Activated naive CD4-positive, alpha-beta T cell treated with anti-CD3 and anti-CD28 coated beads for 36 hours (primary cell): Measurements from ENCODE around the gene C5orf15. TPM values are rescaled to one million over a fixed set of nuclear protein-coding genes. Genes with fewer than 3 reads are reported as not detected.

Source experiments
- CTCF ChIA-PET: fragments of 350-600 bp; sonication (Branson Sonifier 250); formaldehyde crosslinking; loops from one replicate; lab custom pipeline; 2021; ENCODE audit warnings: antibody characterized with exemption; lab: Charles Lee
- DNase-seq: peaks from one replicate; pipeline ENCODE4 v3.0.0-alpha.2; 2020
- H3K27ac Mint-ChIP-seq: one replicate; pipeline ENCODE4 v1.8.0; 2021; ENCODE audit warnings: mild to moderate bottlenecking, mixed read lengths
- H3K27me3 Mint-ChIP-seq: one replicate; pipeline ENCODE4 v1.8.0; 2021; ENCODE audit warnings: low read depth, mixed read lengths
- H3K36me3 Mint-ChIP-seq: one replicate; pipeline ENCODE4 v1.8.0; 2021; ENCODE audit warnings: low read depth, mixed read lengths
- H3K4me1 Mint-ChIP-seq: one replicate; pipeline ENCODE4 v1.8.0; 2021; ENCODE audit warnings: low read depth, mixed read lengths
- H3K4me3 Mint-ChIP-seq: one replicate; pipeline ENCODE4 v1.8.0; 2021; ENCODE audit warnings: mild to moderate bottlenecking, moderate library complexity, mixed read lengths
- H3K9me3 Mint-ChIP-seq: one replicate; pipeline ENCODE4 v1.8.0; 2021; ENCODE audit warnings: mixed read lengths
- intact Hi-C: fragments of 100-400 bp; cut with micrococcal nuclease; formaldehyde crosslinking; loops from one replicate; pipeline ENCODE4 v1.15.1; 2023
- total RNA-seq, 2 experiments: library from RNA; stranded (reverse); gene quantifications; one replicate each; pipeline ENCODE4 v1.2.3, GENCODE V29; 2021

C5orf15 gene
- total RNA-seq, 2 experiments from 2014 or later, result 18.1 to 18.6 TPM

- Mint-ChIP-seq H3K27me3 (no peaks in the 10 kb centered on the region), H3K36me3 (peaks cover 38% of the 10 kb centered on the region), H3K27ac (no peak overlapping the region), H3K4me1 (peaks cover 65% of the 10 kb centered on the region), H3K4me3 (no peak overlapping the region), H3K9me3 (no peaks in the 10 kb centered on the region)
- intact Hi-C loops, result loop anchor here (10.0 kb wide), 1 partner anchor 734 kb away; the partner anchor contains the start of gene CAMLG
- CTCF ChIA-PET, result interaction anchor here (1.0 to 1.2 kb wide), 2 partner anchors 21 to 39 kb away, joined by 3 read pairs; no protein-coding TSS in a partner anchor
- DNase-seq, result no peak
Measured at GRCh38 chr5:134000696-134001453, 32.5 kb upstream of the C5orf15 start.

DNA sequence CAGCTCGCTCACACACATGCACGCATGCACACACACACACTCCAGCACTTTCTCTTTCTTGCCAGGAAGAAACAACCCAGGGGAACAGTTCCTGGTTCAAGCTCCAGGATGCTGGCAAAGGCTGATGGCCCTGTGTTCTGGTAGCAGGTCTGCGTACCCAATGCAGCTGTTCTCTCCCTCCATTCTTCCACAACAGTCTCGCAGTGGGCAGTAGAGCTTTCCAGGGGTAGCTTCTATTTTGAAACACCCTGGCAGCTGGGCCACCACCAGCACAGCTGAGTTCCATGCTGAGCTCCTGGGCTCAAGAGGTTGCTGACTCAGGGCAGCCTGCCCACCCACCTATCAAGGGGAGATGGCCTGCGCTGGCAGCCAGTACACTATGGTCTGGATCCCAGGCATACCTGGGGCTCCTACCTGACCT, 31.7 kb upstream of the C5orf15 start:
- CTCF ChIA-PET, result interaction anchor here (1.0 to 1.6 kb wide), 3 partner anchors 20 to 41 kb away, joined by 3 to 6 read pairs (median 3); no protein-coding TSS in a partner anchor
- intact Hi-C loops, result loop anchor here (10.0 kb wide), 1 partner anchor 735 kb away; the partner anchor contains the start of gene CAMLG
- no peaks in the 10 kb centered on the region for H3K9me3 Mint-ChIP-seq
- H3K4me3 Mint-ChIP-seq, result no peak overlapping the region
- no peak for DNase-seq
- H3K36me3 Mint-ChIP-seq, result peaks cover 37% of the 10 kb centered on the region
- no peak overlapping the region for H3K27ac Mint-ChIP-seq
- H3K4me1 Mint-ChIP-seq, result peaks cover 65% of the 10 kb centered on the region
- H3K27me3 Mint-ChIP-seq, result no peaks in the 10 kb centered on the region

DNA sequence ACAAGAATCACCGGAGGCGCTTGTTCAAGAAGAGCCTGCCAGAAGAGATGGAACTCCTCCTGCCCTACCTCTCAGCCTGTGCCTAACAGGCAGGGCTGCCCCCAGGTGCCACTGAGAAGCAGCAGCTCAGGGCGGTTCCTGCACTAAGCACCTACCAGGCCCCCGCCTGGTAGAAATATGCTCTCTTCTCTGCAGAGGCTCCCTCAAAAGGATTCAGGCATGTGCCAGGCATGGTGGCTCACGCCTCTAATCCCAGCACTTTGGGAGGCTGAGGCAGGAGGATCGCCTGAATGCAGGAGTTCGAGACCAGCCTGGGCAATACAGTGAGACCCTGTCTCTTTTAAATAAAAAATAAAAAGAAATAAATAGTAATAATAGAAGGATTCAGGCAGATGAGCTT, 30.4 kb upstream of the C5orf15 start:
- Mint-ChIP-seq H3K27me3 (no peaks in the 10 kb centered on the region), H3K4me1 (peaks cover 77% of the 10 kb centered on the region), H3K9me3 (no peaks in the 10 kb centered on the region), H3K27ac (no peak overlapping the region), H3K4me3 (no peak overlapping the region), H3K36me3 (peaks cover 39% of the 10 kb centered on the region)
- no peak for DNase-seq
- CTCF ChIA-PET, result interaction anchor here (0.6 to 1.6 kb wide), 4 partner anchors 42 to 211 kb away, joined by 3 to 6 read pairs (median 3); no protein-coding TSS in a partner anchor
- intact Hi-C loops, result loop anchor here (10.0 kb wide), 1 partner anchor 244 kb away; no protein-coding TSS in a partner anchor

GRCh38 chr5:133998042-133998441, 29.6 kb upstream of the C5orf15 start:
- Mint-ChIP-seq H3K9me3 (no peaks in the 10 kb centered on the region), H3K4me1 (peaks cover 77% of the 10 kb centered on the region), H3K27me3 (no peaks in the 10 kb centered on the region), H3K36me3 (peaks cover 32% of the 10 kb centered on the region), H3K4me3 (no peak overlapping the region), H3K27ac (no peak overlapping the region)
- no peak for DNase-seq
- CTCF ChIA-PET, result interaction anchor here (0.6 to 1.2 kb wide), 4 partner anchors 10 to 150 kb away, joined by 3 to 4 read pairs (median 3); no protein-coding TSS in a partner anchor
- intact Hi-C loops, result loop anchor here (10.0 kb wide), 1 partner anchor 243 kb away; no protein-coding TSS in a partner anchor

DNA sequence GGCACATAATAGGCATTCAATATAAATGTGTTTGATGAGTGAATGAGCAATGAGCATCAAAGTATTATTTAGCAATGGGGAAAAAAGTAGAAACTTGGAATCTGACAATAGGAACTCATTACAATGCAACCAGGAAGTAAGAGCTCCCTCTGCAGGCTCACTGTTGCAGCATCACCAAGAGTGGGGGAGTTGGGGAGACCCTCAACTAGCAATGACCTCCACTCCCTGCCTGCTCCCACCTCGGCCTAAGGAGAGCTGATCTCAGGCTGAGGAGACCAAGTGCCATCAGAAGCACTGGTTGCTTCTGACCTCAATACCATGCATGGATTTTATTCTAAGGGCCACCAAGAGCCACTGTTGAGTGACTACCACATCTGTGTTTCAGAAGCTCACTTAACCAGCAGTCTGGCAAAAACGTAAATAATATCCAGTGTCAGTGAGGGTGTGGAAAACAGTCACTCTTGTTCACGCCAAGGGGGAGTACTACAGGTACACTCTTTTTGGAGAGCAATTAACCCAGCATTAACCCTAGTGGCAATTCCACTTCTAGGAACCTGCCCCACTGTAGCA, 28.3 kb upstream of the C5orf15 start:
- Mint-ChIP-seq H3K27me3 (no peaks in the 10 kb centered on the region), H3K9me3 (no peaks in the 10 kb centered on the region), H3K36me3 (peaks cover 26% of the 10 kb centered on the region), H3K4me3 (no peak overlapping the region), H3K27ac (no peak overlapping the region), H3K4me1 (peaks cover 66% of the 10 kb centered on the region)
- intact Hi-C loops, result loop anchor here (10.0 kb wide), 1 partner anchor 242 kb away; no protein-coding TSS in a partner anchor
- DNase-seq, result no peak
- CTCF ChIA-PET, result interaction anchor here (0.6 to 2.1 kb wide), 9 partner anchors 14 to 822 kb away, joined by 3 to 7 read pairs (median 3); no protein-coding TSS in a partner anchor

DNA sequence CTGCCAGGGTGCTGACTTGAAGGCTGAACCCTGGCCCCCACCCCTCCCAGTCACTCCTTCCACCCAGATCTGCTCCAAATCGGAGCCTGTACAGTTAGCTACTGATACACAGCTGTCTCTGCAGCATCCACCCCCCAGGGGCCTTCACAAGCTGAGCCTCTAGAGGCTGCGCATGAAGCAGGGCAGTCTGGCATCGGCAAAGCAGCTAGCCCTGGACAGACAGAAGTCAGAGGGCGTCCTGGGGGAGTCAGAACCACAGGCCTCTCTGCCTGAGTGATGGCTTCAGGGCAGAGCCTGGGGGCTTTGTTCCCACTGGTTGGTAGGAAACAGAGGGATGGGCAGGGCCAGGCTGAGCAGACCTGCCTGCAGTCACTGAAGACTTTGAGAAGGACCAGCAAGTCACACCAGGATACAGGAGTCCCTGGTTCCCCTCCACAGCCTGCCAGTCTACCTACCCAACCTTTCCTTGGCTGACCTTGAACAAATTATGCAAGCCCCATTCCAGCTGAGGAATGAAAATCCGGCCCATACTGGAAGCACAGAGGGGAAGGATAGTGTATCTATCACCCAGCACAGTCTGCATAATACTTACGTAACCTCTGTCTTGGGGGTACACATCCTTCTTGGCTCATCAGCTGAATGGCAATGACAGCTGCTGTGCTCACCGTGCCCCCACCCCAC, 27.6 kb upstream of the C5orf15 start:
- H3K4me1 Mint-ChIP-seq, result peaks cover 60% of the 10 kb centered on the region
- H3K27me3 Mint-ChIP-seq, result no peaks in the 10 kb centered on the region
- H3K27ac Mint-ChIP-seq, result no peak overlapping the region

GRCh38 chr5:133995341-133995740, 26.9 kb upstream of the C5orf15 start:
- intact Hi-C loops, result loop anchor here (10.0 kb wide), 1 partner anchor 241 kb away; no protein-coding TSS in a partner anchor
- CTCF ChIA-PET, result interaction anchor here (0.6 to 2.1 kb wide), 3 partner anchors 14 to 809 kb away, joined by 3 to 7 read pairs (median 3); no protein-coding TSS in a partner anchor
- no peak overlapping the region for H3K27ac Mint-ChIP-seq
- no peak for DNase-seq
- H3K27me3 Mint-ChIP-seq, result no peaks in the 10 kb centered on the region
- H3K36me3 Mint-ChIP-seq, result peaks cover 28% of the 10 kb centered on the region
- peaks cover 55% of the 10 kb centered on the region for H3K4me1 Mint-ChIP-seq
- no peak overlapping the region for H3K4me3 Mint-ChIP-seq
- no peaks in the 10 kb centered on the region for H3K9me3 Mint-ChIP-seq

More for the DNA sequence above, 27.6 kb upstream of the C5orf15 start:
- DNase-seq, result no peak
- intact Hi-C loops, result loop anchor here (10.0 kb wide), 1 partner anchor 241 kb away; no protein-coding TSS in a partner anchor
- Mint-ChIP-seq H3K36me3 (peaks cover 28% of the 10 kb centered on the region), H3K9me3 (no peaks in the 10 kb centered on the region), H3K4me3 (no peak overlapping the region)
- CTCF ChIA-PET, result interaction anchor here (0.6 to 2.1 kb wide), 7 partner anchors 13 to 808 kb away, joined by 3 to 7 read pairs (median 3); no protein-coding TSS in a partner anchor

DNA sequence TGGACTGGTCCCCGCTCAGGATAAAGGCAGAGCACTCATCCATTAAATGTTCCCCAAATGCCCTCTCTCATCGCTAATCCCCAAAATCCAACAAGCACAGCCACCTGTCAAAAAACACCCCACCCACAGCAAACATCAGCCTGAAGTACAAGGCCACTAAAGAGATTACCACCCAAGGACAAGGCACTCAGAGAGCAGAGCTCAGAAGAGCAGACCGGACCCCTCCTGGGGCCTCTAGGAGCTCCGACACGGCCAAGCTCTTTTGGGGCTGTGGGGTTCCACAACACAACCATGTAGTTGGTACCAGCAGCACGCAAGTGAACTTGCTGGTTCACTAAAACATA, 26.5 kb upstream of the C5orf15 start:
- Mint-ChIP-seq H3K4me1 (peaks cover 51% of the 10 kb centered on the region), H3K9me3 (no peaks in the 10 kb centered on the region), H3K27ac (no peak overlapping the region), H3K27me3 (no peaks in the 10 kb centered on the region), H3K4me3 (no peak overlapping the region), H3K36me3 (peaks cover 25% of the 10 kb centered on the region)
- DNase-seq, result no peak
- intact Hi-C loops, result loop anchor here (10.0 kb wide), 1 partner anchor 240 kb away; no protein-coding TSS in a partner anchor
- CTCF ChIA-PET, result interaction anchor here (1.0 to 2.1 kb wide), 2 partner anchors 14 to 31 kb away, joined by 3 to 7 read pairs; no protein-coding TSS in a partner anchor

DNA sequence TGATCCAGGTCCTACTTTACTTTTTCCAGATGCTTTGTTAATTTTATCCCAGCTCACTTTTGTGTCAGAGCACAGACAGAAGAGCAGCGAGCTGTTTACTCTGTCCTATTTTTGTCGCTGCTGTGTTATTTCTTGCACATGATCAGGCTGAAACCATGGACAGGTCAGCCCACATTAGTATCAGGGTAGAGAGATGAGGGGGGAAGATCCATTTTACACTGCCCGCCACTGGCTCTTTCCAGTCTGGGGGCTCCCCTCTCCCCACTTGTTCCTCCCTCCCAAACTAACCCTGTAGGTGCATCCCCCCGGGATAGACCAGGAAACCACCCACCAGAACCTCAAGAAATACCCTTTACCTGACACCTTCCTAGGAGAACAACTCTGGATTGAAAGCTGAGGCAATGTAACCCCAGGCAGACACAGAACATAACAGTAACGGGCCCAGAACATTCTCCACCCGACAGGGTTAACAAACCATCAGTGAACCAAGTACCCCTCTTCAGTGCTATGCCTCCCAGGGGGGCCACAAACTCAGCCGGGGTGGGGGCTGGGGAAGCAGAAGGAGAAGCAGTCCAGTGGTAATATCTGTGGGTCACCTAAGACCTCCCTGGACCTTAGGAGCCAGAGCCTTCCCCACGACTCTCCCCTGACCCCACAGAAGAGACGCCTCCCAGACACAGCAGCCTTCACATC, 26.0 kb upstream of the C5orf15 start:
- CTCF ChIA-PET, result interaction anchor here (0.6 to 3.4 kb wide), 3 partner anchors 13 to 98 kb away, joined by 3 to 14 read pairs (median 3); no protein-coding TSS in a partner anchor
- Mint-ChIP-seq H3K27me3 (no peaks in the 10 kb centered on the region), H3K4me1 (peaks cover 46% of the 10 kb centered on the region), H3K9me3 (no peaks in the 10 kb centered on the region), H3K27ac (no peak overlapping the region), H3K36me3 (peaks cover 22% of the 10 kb centered on the region), H3K4me3 (no peak overlapping the region)
- no peak for DNase-seq
- intact Hi-C loops, result loop anchor here (10.0 kb wide), 1 partner anchor 240 kb away; no protein-coding TSS in a partner anchor

GRCh38 chr5:133993185-133993936, 24.9 kb upstream of the C5orf15 start:
- DNase-seq, result no peak
- CTCF ChIA-PET, result interaction anchor here (0.6 to 3.4 kb wide), 2 partner anchors 14 to 97 kb away, joined by 3 to 14 read pairs; no protein-coding TSS in a partner anchor
- intact Hi-C loops, result loop anchor here (10.0 kb wide), 1 partner anchor 239 kb away; no protein-coding TSS in a partner anchor
- peaks cover 27% of the 10 kb centered on the region for H3K36me3 Mint-ChIP-seq
- no peaks in the 10 kb centered on the region for H3K9me3 Mint-ChIP-seq
- H3K4me3 Mint-ChIP-seq, result no peak overlapping the region
- H3K27ac Mint-ChIP-seq, result no peak overlapping the region
- no peaks in the 10 kb centered on the region for H3K27me3 Mint-ChIP-seq
- peaks cover 41% of the 10 kb centered on the region for H3K4me1 Mint-ChIP-seq
